ENCODE measurements around the gene COPA. TPM values are rescaled to one million over a fixed set of nuclear protein-coding genes. Genes with fewer than 3 reads are reported as not detected.

Gene COPA
- total RNA-seq, 4 donors from 2014 or later: 74.9 to 99.8 (median 91.3) TPM

DNA sequence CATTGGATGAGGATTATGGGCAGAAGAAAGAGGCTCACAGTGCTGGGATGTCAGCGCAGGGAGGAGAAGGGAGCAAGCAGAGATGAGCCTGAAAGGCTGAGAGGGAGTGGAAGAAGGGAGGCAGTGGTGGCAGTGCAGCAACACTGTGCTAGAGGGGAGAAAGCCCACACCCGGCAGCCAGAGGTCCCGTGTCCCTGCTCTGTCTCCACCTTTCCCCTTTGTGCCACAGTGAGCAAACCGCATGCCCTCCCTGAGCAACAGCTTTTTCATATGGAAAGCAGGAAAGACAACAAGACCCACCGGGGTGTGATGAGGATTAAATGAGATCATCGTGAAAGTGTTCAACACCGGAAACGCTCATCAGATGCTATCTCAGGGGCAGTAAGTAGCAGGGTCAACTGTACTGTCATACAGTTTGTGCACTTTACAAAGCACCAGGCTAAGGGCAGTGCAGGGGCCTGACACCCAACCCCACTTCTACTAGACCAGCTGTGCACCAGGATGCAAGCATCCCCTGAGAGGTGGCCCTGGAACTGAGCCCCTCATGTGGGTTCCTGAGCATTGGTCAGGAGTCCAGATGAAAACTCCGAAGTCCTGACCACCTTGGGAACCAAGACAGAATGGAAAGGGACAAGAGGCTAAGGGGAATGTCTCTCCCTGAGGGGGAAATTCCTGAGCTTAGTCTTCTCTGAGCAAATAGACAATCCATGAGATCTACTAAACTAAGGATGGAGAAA, 32.9 kb upstream of the COPA start:
- no peak for DNase-seq
- H3K27ac ChIP-seq: peak overlapping the region in 2 of 4 donors; percentile 44

DNA sequence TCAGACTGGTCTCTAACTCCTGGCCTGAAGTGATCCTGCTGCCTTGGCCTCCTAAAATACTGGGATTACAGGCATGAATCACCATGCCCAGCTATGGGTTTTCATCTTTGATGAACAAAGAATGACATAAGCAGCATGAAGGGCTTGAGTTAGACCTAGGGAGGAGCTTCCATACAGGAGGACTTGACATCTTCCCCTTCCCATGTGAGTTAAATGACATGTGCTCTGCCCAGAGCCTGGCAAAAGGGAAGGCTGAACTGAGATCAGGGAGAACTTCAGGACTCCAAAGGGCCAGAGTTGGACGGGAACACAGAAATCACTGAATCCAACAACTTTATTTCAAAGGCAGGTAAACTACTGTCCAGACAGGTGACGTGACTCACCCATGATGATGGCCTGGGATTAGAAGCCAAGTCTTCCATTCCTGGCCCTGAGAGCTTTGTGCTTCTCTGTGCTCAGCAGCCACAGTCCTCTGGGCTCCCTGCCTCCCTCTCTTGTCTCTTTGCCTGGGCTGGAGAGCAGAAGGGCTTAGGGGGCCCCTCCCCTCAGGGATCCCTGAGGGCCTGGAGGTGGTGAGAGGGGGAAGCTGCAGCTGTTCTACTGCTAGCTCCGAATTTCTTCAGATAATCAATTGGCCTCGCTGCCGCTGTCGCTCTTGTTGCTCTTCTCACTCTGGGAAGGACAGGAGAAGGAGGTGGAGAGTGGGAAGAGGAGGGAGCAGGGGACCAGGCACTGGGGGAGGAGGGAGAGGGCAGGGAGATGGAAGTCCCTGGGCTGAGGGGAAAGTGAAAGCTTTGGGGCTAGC, 31.5 kb upstream of the COPA start:
- WGBS, 2 donors: 53 to 67% methylated on average over 1 to 6 of the region's 6 CpGs
- Histone ChIP-seq H3K27me3 (peaks cover 0 to 21% (median 0%) of the 10 kb centered on the region in 4 donors), H3K36me3 (no peaks in the 10 kb centered on the region), H3K4me1 (peaks cover 0 to 25% (median 3%) of the 10 kb centered on the region in 3 donors), H3K4me3 (no peak overlapping the region), H3K9me3 (no peaks in the 10 kb centered on the region), H3K27ac (peak overlapping the region in 3 of 4 donors; percentile 16 to 64 (median 44))
- DNase-seq: no peak
- intact Hi-C loops (cut with DNase I): no loop called here
- TF ChIP-seq POLR2A (IDR thresholded peaks at IDR 0.05): no peak
- TF ChIP-seq, protein P1, sequence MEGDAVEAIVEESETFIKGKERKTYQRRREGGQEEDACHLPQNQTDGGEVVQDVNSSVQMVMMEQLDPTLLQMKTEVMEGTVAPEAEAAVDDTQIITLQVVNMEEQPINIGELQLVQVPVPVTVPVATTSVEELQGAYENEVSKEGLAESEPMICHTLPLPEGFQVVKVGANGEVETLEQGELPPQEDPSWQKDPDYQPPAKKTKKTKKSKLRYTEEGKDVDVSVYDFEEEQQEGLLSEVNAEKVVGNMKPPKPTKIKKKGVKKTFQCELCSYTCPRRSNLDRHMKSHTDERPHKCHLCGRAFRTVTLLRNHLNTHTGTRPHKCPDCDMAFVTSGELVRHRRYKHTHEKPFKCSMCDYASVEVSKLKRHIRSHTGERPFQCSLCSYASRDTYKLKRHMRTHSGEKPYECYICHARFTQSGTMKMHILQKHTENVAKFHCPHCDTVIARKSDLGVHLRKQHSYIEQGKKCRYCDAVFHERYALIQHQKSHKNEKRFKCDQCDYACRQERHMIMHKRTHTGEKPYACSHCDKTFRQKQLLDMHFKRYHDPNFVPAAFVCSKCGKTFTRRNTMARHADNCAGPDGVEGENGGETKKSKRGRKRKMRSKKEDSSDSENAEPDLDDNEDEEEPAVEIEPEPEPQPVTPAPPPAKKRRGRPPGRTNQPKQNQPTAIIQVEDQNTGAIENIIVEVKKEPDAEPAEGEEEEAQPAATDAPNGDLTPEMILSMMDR (IDR thresholded peaks at IDR 0.05): no peak

More for the DNA sequence above, 32.9 kb upstream of the COPA start:
- H3K4me1 ChIP-seq: peaks cover 0 to 25% (median 3%) of the 10 kb centered on the region in 3 donors
- no peaks in the 10 kb centered on the region for H3K9me3 ChIP-seq
- WGBS, 2 donors: 19 to 40% methylated on average over 8 to 9 of the region's 9 CpGs
- intact Hi-C loops (cut with DNase I): no loop called here
- H3K4me3 ChIP-seq: no peak overlapping the region
- H3K27me3 ChIP-seq: peaks cover 0 to 14% (median 0%) of the 10 kb centered on the region in 4 donors
- no peaks in the 10 kb centered on the region for H3K36me3 ChIP-seq
- no peak for TF ChIP-seq POLR2A (IDR thresholded peaks at IDR 0.05)
- TF ChIP-seq, protein P1 (IDR thresholded peaks at IDR 0.05): no peak

DNA sequence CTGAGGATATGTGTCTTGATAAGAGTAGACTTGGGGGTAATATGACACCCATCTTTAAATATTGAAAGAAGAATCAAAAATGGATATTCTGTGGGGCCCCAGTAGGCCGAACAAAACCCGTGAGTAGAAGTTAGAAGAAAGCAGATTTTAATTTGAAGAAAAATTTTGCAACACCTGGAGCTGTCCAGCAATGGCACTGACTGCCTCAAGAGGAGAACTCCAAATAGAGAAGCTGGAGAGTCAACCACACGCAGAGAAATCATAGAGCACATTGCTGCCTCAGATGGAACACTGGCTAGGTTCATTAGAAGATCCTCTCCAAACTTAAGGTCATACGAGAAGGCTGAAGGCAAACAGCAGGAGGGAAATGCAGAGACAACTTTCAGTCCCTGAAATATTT, 30.6 kb upstream of the COPA start:
- no peak overlapping the region for H3K4me3 ChIP-seq
- H3K9me3 ChIP-seq: no peaks in the 10 kb centered on the region
- 83 to 87% methylated on average over 4 of the region's 4 CpGs for whole genome bisulfite sequencing, 2 donors
- intact Hi-C loops (cut with DNase I): no loop called here
- TF ChIP-seq, protein P1 (IDR thresholded peaks at IDR 0.05): no peak
- no peak for TF ChIP-seq POLR2A (IDR thresholded peaks at IDR 0.05)
- H3K4me1 ChIP-seq: peaks cover 0 to 25% (median 3%) of the 10 kb centered on the region in 3 donors
- no peak overlapping the region for H3K27ac ChIP-seq
- H3K27me3 ChIP-seq: peaks cover 0 to 21% (median 0%) of the 10 kb centered on the region in 4 donors
- no peaks in the 10 kb centered on the region for H3K36me3 ChIP-seq
- DNase-seq: no peak

DNA sequence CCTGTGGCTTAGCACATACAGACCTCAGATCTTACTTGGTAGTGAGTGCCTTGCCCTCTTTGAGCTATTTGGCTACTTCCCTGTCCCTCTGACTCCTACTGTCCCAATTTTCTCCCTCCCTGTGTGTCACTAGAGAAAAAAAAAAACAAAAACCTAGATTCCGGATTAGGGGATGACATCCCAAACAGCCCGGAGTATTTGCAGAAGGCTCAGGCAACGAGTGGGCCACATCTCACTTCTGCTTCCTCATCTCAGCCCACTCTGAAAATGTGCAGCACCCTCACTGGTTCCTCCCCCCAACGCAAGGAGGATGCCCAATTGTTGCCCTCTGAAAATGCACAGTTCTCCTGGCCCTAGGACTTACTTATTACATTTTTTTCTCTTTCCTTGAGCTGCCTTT, 28.7 kb upstream of the COPA start:
- no peak for DNase-seq
- intact Hi-C loops (cut with DNase I): no loop called here
- H3K4me1 ChIP-seq: peaks cover 0 to 25% (median 3%) of the 10 kb centered on the region in 3 donors

More for the DNA sequence above, 28.7 kb upstream of the COPA start:
- H3K27me3 ChIP-seq: peaks cover 0 to 27% (median 0%) of the 10 kb centered on the region in 4 donors
- WGBS, 2 donors: 71 to 87% methylated on average over 4 of the region's 4 CpGs
- H3K36me3 ChIP-seq: no peaks in the 10 kb centered on the region
- no peak overlapping the region for H3K4me3 ChIP-seq
- no peak for TF ChIP-seq POLR2A (IDR thresholded peaks at IDR 0.05)
- TF ChIP-seq, protein P1 (IDR thresholded peaks at IDR 0.05): no peak
- H3K9me3 ChIP-seq: no peaks in the 10 kb centered on the region
- no peak overlapping the region for H3K27ac ChIP-seq
